Central memory CD4-positive, alpha-beta T cell (primary cell): ENCODE results near the gene CASKIN1.
"Not testable (repeated sequence)": the region's sequence is repeated elsewhere in the genome, so short reads cannot be mapped to it uniquely, and the experiment has no call there.

ENCODE experiments used
- DNase-seq: peaks from one replicate; pipeline ENCODE4 v3.0.0; 2022
- total RNA-seq, 3 experiments: gene quantifications; one replicate each; lab custom pipeline; 2026; lab: John Stamatoyannopoulos, UW

Gene CASKIN1
- 0 to 0.71 (median 0.58) reads per million in 3 experiments for total RNA-seq

- no peak for DNase-seq
Observed at GRCh38 chr16:2196162-2196980, at the start of gene CASKIN1. Gene CASKIN1, minus strand, starts transcription at chr16:2196605. Its CDS starts 173 bp downstream, at chr16:2196432.

GRCh38 chr16:2244926-2245795, 48.8 kb upstream of the CASKIN1 start:
- DNase-seq = no peak

- no peak for DNase-seq
Observed at GRCh38 chr16:2244301-2244700, 47.9 kb upstream of the CASKIN1 start.

- DNase-seq = no peak
Observed at GRCh38 chr16:2243781-2244180, 47.4 kb upstream of the CASKIN1 start.

- DNase-seq = no peak
Observed at GRCh38 chr16:2243031-2243528, 46.7 kb upstream of the CASKIN1 start.

DNA sequence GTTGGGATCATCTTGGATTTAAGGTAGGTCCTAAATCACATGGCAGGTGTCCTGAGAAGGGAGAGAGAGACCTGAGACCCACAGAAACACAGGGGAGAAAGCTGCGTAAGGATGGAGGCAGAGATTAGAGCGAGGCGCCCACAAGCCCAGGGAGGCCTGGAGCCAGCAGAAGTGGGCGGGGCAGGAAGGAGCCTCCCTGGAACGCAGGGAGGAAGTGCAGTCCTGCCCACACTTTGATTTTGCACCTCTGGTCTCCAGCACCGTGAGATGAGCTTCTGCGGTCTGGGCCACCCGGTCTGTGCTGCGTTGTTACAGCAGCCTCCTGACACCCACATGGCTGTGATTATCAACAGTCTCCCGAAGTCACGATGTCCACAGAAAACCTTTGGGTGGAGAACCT, 46.2 kb upstream of the CASKIN1 start:
- no peak for DNase-seq

DNA sequence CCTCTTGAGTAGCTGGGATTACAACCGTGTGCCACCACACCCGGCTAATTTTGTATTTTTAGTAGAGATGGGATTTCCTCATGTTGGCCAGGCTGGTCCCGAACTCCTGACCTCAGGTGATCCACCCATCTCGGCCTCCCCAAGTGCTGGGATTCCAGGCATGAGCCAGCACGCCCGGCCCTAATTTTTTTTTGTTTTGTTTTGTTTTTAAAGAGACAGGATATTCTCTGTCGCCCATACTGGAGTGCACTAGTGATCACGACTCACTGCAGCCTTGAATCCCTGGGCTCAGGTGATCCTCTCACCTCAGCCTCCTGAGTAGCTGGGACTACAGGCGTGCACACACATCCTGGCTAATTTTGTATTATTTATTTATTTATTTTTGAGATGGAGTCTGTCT, 43.9 kb upstream of the CASKIN1 start:
- DNase-seq = not testable (repeated sequence)

DNA sequence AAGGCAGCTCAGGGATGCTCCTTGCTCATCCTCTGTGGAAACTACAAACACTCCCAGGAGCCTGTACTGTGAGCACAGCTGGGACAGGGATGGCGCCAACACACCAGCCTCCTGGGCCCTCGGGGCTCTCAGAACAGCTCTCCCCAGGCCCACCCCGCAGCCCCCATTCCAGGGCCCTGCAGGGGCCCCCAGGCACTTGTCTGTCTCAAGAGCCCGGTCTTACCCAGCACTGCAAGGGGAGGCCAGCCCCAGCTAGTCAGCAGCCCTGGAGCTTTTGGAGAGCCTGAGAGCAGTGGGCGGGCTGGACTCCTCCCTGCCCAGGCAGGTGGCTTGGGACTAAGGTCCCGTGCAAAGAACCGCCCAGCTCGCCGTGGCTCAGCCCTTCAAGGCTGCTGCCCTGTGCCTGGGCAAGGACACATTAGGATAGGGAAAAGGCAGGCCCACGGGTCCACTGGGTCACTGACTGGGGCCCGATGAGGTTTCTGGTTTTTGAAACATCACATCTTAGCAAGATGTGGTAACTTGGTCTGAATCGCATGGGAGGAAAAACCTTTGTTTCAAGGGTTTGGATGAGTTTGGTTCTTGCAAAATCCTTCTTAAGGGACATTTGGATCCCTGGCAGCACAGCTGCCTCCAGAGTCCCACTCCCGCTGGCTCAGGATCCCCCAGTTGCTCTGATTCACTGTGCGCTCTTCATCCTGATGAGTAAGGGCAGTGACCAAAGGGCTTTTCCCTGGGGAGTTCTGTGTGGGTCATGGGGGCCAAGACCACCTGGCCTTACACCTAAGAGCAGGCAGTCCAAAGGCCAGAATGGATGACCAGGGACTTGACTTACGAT, 42.7 kb upstream of the CASKIN1 start:
- DNase-seq = no peak

DNA sequence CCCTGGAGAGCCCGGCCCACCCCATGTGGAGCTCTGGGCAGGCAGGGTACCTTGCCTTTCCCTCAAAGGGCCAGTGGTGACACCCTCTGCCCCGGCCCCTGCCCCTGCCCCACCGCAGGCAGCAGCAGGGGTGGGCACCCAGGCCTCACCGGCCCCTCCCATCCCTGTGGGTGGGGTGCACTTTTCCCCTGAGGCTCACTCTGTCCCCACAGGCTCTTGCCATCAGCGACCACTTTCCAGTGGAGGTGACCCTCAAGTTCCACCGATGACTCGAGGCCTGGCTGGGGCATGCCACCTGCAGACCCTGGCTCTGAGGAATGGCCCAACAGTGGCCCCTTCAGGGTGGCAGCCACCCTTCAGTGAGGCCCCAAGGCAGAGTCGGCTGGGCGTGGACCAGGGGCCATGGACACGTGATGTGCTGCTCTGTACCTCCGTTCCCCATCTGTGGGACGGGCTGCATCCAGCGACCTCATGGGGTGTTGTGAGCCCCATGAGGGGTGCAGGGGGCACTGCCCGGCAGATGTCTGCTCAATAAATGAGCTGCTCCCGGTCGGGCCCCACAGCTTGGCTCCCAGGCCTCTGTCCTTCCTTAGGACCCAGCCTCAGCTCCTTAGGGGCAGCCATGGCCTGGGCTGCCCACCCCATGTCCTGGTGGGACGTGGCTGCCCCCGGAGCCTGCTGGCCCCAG, 41.9 kb upstream of the CASKIN1 start:
- no peak for DNase-seq

GRCh38 chr16:2237493-2238149, 41.2 kb upstream of the CASKIN1 start:
- no peak for DNase-seq

GRCh38 chr16:2237102-2237482, 40.7 kb upstream of the CASKIN1 start:
- no peak for DNase-seq

DNA sequence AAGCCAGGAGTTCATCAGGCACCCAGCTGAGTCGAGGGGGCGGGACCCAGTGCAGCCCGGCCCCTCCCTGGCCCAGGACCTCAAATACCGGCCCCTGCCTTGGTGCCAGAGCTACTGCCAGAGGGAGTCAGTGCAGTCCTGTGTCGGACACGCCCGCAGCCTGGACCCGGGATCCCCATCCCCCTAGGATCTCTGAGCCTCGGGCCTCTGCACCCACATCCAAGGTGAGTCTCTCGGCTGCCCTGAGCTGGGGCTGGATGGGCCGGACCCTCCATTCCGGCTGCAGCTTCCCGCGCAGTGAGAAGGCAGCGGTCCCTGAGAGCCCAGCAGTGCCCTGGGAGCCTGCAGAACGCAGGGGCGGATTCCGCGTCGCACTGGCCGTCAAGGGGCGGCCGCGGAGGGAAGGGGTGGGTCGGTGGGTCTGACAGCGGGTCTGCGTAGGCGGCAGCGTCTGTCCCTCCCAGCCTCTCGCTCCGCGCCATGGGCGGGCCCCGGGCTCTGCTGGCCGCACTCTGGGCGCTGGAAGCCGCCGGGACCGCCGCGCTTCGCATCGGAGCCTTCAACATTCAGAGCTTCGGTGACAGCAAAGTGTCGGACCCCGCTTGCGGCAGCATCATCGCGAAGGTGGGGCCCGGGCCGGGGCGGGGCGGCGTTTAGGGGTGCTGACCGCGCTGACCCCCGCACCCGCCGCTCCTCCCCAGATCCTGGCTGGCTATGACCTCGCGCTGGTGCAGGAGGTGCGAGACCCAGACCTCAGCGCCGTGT, 40.1 kb upstream of the CASKIN1 start, which contains the start of gene DNASE1L2:
TSS of gene DNASE1L2 (plus strand) at position 108 of the 765 bp plus-strand sequence. CDS start at position 481, 373 bp downstream.
- no peak for DNase-seq

- no peak for DNase-seq
Observed at GRCh38 chr16:2235695-2236336, 39.4 kb upstream of the CASKIN1 start.

- no peak for DNase-seq
Observed at GRCh38 chr16:2235234-2235651, 38.8 kb upstream of the CASKIN1 start.

DNA sequence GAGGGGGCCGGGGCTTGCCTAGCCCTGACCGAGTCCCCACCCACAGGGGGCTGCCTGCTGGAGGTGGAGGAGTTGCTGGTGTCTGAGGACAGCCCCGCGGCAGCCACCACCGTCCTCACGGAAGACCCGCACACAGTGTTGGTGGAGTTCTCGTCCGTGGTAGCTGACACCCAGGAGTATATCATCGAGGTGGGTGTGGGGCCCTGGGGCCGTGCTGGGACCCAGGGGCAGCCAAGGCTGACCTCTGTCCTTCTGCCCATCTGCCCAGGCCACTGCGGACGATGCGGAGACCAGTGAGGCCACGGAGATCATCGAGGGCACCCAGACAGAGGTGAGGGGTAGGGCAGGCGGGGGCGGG, 38.4 kb upstream of the CASKIN1 start:
- no peak for DNase-seq

GRCh38 chr16:2233872-2234812, 37.7 kb upstream of the CASKIN1 start:
- DNase-seq = no peak

DNA sequence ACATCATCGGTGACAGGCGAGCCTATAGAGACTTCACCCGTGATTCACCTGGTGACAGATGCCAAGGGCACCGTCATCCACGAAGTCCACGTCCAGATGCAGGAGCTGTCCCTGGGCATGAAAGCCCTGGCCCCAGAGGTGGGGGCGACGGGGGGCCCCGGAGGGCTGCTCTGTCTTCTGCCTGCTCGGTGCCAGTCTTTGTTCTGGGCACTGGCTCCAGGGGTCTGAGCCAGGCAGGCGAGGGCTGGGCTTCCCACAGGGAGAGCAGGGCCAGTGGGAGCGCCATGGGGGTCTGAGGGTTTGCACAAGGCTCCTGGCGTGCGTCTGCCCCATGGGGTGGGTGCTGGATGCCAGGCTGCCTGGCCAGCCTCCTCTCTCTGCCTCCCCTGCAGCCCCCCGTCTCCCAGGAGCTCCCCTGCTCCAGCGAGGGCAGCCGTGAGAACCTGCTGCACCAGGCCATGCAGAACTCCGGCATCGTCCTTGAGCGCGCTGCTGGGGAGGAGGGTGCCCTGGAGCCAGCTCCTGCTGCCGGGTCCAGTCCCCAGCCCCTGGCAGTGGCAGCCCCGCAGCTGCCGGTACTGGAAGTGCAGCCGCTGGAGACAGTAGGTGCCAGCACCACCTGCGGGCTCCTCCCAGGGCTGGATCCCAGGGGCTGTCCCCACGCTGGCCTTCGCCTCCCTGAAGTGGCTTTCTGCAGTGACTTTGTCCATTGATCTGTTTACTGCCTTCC, 36.8 kb upstream of the CASKIN1 start:
- no peak for DNase-seq
